PFSK-1 (cell line): ENCODE results near the gene PSMD10.

Experiments used
- POLR2AphosphoS5 ChIP-seq: IDR thresholded peaks from 2 replicates; pipeline ENCODE4 v1.6.1; 2012; ENCODE audit warnings: low read depth, mild to moderate bottlenecking, control low read depth, low read length, moderate library complexity
- REST ChIP-seq, 2 experiments: IDR thresholded peaks; 2 replicates each; pipeline versions ENCODE4 v1.6.1 to v1.8.0; 2011 to 2012; ENCODE audit warnings: low read depth in 2 of 2, low read length in 2 of 2, control low read depth in 1 of 2, inconsistent platforms in 1 of 2, mild to moderate bottlenecking in 1 of 2, moderate library complexity in 1 of 2; ENCODE audit not compliant: insufficient read depth in 1 of 2
- TAF1 ChIP-seq: IDR thresholded peaks from 2 replicates; pipeline ENCODE4 v1.6.1; 2012; ENCODE audit warnings: low read length, control low read depth, borderline replicate concordance; ENCODE audit not compliant: insufficient read depth

GRCh38 chrX:108049649-108050048 lies 41.7 kb downstream of the PSMD10 start:
- TF ChIP-seq POLR2AphosphoS5 (no peak), REST (IDR thresholded peaks at IDR 0.05; ENCODE audit: insufficient read depth in 1 of 2, low read depth in 2 of 2, low read length in 2 of 2) (no peak), TAF1 (no peak)
